Stimulated activated CD4-positive, alpha-beta T cell treated with anti-CD3 and anti-CD28 coated beads, Interleukin-2, amount 100 ng/mL, for 4 hours (primary cell): ENCODE data around the gene MPRIP.
"Not testable (repeated sequence)": the region's sequence is repeated elsewhere in the genome, so short reads cannot be mapped to it uniquely, and the experiment has no call there.

Experiments used
- DNase-seq: peaks from one replicate; pipeline ENCODE4 v3.0.0-alpha.2; 2020; ENCODE audit warnings: low read depth

MPRIP gene

GRCh38 chr17:17014748-17015124 lies 27.5 kb upstream of the MPRIP start:
- DNase-seq: not testable (repeated sequence)

- no peak for DNase-seq
Measured at GRCh38 chr17:17015230-17015629, 27.0 kb upstream of the MPRIP start.

- DNase-seq: peak; percentile 9
Measured at GRCh38 chr17:17016199-17017197, 25.8 kb upstream of the MPRIP start.

GRCh38 chr17:17017343-17018014 lies 24.8 kb upstream of the MPRIP start:
- no peak for DNase-seq

GRCh38 chr17:17018021-17018441 lies 24.2 kb upstream of the MPRIP start:
- no peak for DNase-seq

GRCh38 chr17:17018612-17019429 lies 23.4 kb upstream of the MPRIP start:
- no peak for DNase-seq

GRCh38 chr17:17019430-17019762 lies 22.9 kb upstream of the MPRIP start:
- no peak for DNase-seq

- no peak for DNase-seq
Measured at GRCh38 chr17:17019891-17020456, 22.3 kb upstream of the MPRIP start.

GRCh38 chr17:17020821-17021193 lies 21.4 kb upstream of the MPRIP start:
- DNase-seq: no peak

GRCh38 chr17:17021194-17021863 lies 20.9 kb upstream of the MPRIP start:
- no peak for DNase-seq

- no peak for DNase-seq
Measured at GRCh38 chr17:17022011-17022410, 20.2 kb upstream of the MPRIP start.

- DNase-seq: no peak
Measured at GRCh38 chr17:17022456-17022855, 19.8 kb upstream of the MPRIP start.

- DNase-seq: no peak
Measured at GRCh38 chr17:17024778-17025300, 17.4 kb upstream of the MPRIP start.

- DNase-seq: no peak
Measured at GRCh38 chr17:17025621-17026020, 16.6 kb upstream of the MPRIP start.

GRCh38 chr17:17026163-17026562 lies 16.1 kb upstream of the MPRIP start:
- DNase-seq: no peak

- DNase-seq: no peak
Measured at GRCh38 chr17:17027442-17028058, 14.7 kb upstream of the MPRIP start.

- DNase-seq: no peak
Measured at GRCh38 chr17:17028059-17028877, 14.0 kb upstream of the MPRIP start.

GRCh38 chr17:17028878-17029535 lies 13.2 kb upstream of the MPRIP start:
- DNase-seq: no peak

GRCh38 chr17:17029938-17030337 lies 12.3 kb upstream of the MPRIP start:
- no peak for DNase-seq
